Sigmoid colon (tissue), 4 donors: ENCODE data around the gene METAP2.
"Not testable (repeated sequence)": the region's sequence is repeated elsewhere in the genome, so short reads cannot be mapped to it uniquely, and the experiment has no call there.

Experiments
- CTCF ChIP-seq, 4 experiments: fragments of 450-650 bp in 3 of 4; fragments of 200-600 bp in 1 of 4; IDR thresholded peaks; one replicate each; pipeline ENCODE4 v1.5.1; 2016 to 2019; ENCODE audit warnings: antibody characterized with exemption in 4 of 4, mild to moderate bottlenecking in 3 of 4, moderate library complexity in 2 of 4
- POLR2A ChIP-seq, 2 donors: fragments of 450-650 bp; IDR thresholded peaks; one replicate each; pipeline ENCODE4 v1.6.1; 2016; ENCODE audit warnings: antibody characterized with exemption in 2 of 2, mild to moderate bottlenecking in 2 of 2, moderate library complexity in 2 of 2
- POLR2AphosphoS5 ChIP-seq, 4 donors: sonication (generic); formaldehyde crosslinking; IDR thresholded peaks; one replicate each; pipeline ENCODE4 v1.6.1; 2017; ENCODE audit warnings: antibody characterized with exemption in 4 of 4

DNA sequence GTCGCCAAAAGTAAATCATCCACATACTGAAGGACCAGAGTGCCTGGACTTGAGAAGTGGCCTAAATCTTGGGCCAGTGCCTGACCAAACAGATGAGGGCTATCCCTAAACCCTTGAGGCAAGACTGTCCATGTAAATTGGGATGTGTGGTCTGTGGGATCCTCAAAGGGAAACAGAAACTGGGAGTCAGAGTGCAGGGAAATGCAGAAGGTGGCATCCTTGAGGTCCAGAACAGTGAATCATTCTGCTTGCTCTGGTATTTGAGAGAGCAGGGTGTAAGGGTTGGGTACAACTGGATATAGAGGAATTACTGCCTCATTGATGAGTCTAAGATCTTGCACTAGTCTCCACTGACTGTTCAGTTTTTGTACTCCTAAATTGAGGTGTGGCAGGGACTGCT, 20.1 kb upstream of the METAP2 start:
- not testable (repeated sequence) for TF ChIP-seq POLR2A, CTCF, POLR2AphosphoS5 (IDR thresholded peaks at IDR 0.05)
